ENCODE data around the gene MBOAT2. TPM values are rescaled to one million over a fixed set of nuclear protein-coding genes. Genes with fewer than 3 reads are reported as not detected.

The MBOAT2 gene
- total and polyA plus RNA-seq, 3 donors from 2014 or later, result 21.2 to 24.8 (median 24.2) TPM

DNA sequence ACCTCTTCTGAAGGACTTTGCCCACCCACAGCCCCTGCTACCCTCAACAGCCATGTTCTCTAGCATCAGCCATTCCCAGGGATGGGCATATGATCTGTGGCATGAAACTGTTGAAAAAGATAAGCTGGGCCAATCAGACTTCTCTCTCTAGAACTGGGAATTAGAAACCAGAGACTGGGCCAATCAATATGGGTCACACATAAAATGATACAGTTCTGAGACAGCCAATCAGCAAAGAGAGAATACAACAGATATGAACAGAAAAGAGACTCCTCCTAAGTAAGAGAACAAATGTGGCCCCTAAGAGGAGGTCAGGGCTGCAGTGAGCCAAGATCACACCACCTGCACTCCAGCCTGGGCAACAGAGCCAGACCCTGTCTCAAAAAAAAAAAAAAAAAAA lies 168.2 kb downstream of the MBOAT2 start:
- no peak for DNase-seq
- Histone ChIP-seq H3K27ac (no peak overlapping the region), H3K27me3 (no peaks in the 10 kb centered on the region), H3K9me3 (no peaks in the 10 kb centered on the region), H3K36me3 (ENCODE audit: low read depth, missing control alignments) (no peaks in the 10 kb centered on the region), H3K4me3 (no peak overlapping the region), H3K4me1 (peaks cover 20% of the 10 kb centered on the region)
- TF ChIP-seq POLR2A (IDR thresholded peaks at IDR 0.05), result no peak
- TF ChIP-seq, protein P1, sequence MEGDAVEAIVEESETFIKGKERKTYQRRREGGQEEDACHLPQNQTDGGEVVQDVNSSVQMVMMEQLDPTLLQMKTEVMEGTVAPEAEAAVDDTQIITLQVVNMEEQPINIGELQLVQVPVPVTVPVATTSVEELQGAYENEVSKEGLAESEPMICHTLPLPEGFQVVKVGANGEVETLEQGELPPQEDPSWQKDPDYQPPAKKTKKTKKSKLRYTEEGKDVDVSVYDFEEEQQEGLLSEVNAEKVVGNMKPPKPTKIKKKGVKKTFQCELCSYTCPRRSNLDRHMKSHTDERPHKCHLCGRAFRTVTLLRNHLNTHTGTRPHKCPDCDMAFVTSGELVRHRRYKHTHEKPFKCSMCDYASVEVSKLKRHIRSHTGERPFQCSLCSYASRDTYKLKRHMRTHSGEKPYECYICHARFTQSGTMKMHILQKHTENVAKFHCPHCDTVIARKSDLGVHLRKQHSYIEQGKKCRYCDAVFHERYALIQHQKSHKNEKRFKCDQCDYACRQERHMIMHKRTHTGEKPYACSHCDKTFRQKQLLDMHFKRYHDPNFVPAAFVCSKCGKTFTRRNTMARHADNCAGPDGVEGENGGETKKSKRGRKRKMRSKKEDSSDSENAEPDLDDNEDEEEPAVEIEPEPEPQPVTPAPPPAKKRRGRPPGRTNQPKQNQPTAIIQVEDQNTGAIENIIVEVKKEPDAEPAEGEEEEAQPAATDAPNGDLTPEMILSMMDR (IDR thresholded peaks at IDR 0.05), result no peak
- intact Hi-C loops (cut with DNase I; ENCODE audit: low total_unique reads), result no loop called here

DNA sequence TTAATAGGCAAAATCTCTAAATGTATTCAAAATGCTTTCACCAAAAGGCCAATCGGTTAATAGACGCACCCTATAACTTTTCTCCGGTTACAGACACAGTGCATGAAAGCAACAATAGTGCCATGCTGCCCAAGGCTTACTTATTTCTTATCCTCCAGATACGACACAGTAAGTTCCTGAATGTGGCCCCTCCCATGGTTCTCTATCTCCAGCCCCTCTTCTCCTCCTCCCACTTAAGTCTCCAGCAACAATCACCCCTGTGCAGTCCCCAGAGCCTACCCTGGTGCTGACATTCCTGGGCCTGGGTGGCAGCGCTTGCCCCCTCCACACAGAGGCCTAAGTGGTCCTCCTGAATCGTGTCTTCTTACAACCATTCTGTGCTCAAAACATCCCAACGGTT lies 169.6 kb downstream of the MBOAT2 start:
- no peaks in the 10 kb centered on the region for H3K36me3 ChIP-seq (ENCODE audit: low read depth, missing control alignments)
- H3K27me3 ChIP-seq, result no peaks in the 10 kb centered on the region
- peaks cover 20% of the 10 kb centered on the region for H3K4me1 ChIP-seq
- 91 to 93% methylated on average over 7 of the region's 7 CpGs for WGBS, 2 donors
- H3K4me3 ChIP-seq, result no peak overlapping the region
- no peak for DNase-seq
- H3K27ac ChIP-seq, result no peak overlapping the region
- intact Hi-C loops (cut with DNase I; ENCODE audit: low total_unique reads), result no loop called here
- TF ChIP-seq POLR2A (IDR thresholded peaks at IDR 0.05), result no peak
- TF ChIP-seq, protein P1 (IDR thresholded peaks at IDR 0.05), result no peak
- no peaks in the 10 kb centered on the region for H3K9me3 ChIP-seq

DNA sequence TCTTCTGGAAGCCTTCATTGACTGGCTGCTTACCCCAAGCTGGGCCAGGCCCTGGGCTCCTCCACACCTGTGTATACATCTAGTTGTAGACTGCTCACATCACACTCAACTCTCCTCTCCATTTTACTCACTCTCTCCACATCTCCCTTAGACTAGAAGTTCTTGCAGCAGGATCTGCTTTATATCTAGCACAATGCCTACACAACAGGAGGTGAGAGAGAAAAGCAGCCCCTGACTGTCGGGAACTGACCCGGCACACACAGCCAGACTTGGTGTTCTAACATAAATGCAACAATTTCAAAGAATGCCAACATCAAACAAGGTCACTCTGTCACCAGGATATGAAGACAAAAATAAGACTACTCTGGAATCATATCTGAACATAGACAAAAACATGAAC lies 172.0 kb downstream of the MBOAT2 start:
- peaks cover 20% of the 10 kb centered on the region for H3K4me1 ChIP-seq
- no peak overlapping the region for H3K27ac ChIP-seq
- intact Hi-C loops (cut with DNase I; ENCODE audit: low total_unique reads), result no loop called here
- TF ChIP-seq, protein P1 (IDR thresholded peaks at IDR 0.05), result no peak
- TF ChIP-seq POLR2A (IDR thresholded peaks at IDR 0.05), result no peak
- H3K9me3 ChIP-seq, result no peaks in the 10 kb centered on the region
- H3K27me3 ChIP-seq, result no peaks in the 10 kb centered on the region
- no peak for DNase-seq
- 67 to 83% methylated on average over 2 of the region's 2 CpGs for WGBS, 2 donors
- no peak overlapping the region for H3K4me3 ChIP-seq
- H3K36me3 ChIP-seq (ENCODE audit: low read depth, missing control alignments), result no peaks in the 10 kb centered on the region

DNA sequence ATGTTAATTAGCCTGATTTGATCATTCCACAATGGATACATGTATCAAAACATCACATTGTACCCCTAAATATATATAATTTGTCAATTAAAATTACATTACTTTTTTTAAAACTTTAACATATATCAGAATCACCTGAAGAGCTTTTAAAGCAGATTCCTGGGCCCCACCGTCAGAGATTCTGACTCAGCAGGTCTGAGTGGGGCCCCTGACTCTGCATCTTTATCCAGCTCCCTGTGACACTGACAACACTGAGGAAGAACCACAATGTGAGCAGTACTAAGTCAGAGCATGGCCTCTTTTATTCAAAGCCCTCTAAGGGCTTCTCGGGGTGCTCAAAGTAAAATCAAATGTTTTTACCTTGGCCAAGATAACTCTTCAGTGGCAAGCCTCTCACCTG lies 175.8 kb downstream of the MBOAT2 start:
- H3K9me3 ChIP-seq, result no peaks in the 10 kb centered on the region
- H3K4me3 ChIP-seq, result no peak overlapping the region
- TF ChIP-seq, protein P1 (IDR thresholded peaks at IDR 0.05), result no peak
- TF ChIP-seq POLR2A (IDR thresholded peaks at IDR 0.05), result no peak
- H3K4me1 ChIP-seq, result no peaks in the 10 kb centered on the region
- no peak overlapping the region for H3K27ac ChIP-seq
- no peak for DNase-seq
- intact Hi-C loops (cut with DNase I; ENCODE audit: low total_unique reads), result no loop called here
- WGBS, 2 donors, result 91 to 97% methylated on average over 2 of the region's 2 CpGs
- H3K27me3 ChIP-seq, result no peaks in the 10 kb centered on the region
- no peaks in the 10 kb centered on the region for H3K36me3 ChIP-seq (ENCODE audit: low read depth, missing control alignments)

DNA sequence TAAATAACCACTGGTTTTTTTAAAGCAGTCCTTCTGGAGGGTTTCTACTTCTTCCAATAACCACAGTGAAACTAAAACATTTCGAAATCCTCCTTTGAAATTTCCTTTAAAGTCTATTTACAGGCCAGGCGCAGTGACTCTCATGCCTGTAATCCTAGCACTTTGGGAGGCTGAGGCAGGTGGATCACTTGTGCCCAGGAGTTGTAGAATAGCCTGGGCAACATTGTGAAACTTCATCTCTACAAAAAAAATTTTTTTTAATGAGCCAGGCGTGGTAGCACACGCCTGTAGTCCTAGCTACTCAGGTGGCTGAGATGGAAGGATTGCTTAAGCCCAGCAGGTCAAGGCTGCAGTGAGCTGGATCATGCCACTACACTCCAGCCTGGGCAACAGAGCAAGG lies 181.3 kb downstream of the MBOAT2 start:
- no peaks in the 10 kb centered on the region for H3K27me3 ChIP-seq
- DNase-seq, result no peak
- intact Hi-C loops (cut with DNase I; ENCODE audit: low total_unique reads), result no loop called here
- no peaks in the 10 kb centered on the region for H3K4me1 ChIP-seq
- H3K9me3 ChIP-seq, result no peaks in the 10 kb centered on the region
- no peak overlapping the region for H3K4me3 ChIP-seq
- no peak for TF ChIP-seq POLR2A (IDR thresholded peaks at IDR 0.05)
- peak overlapping the region in 1 of 2 donors; percentile 46 for H3K27ac ChIP-seq
- 72 to 76% methylated on average over 4 of the region's 4 CpGs for WGBS, 2 donors
- no peaks in the 10 kb centered on the region for H3K36me3 ChIP-seq (ENCODE audit: low read depth, missing control alignments)

Data from testis (tissue), 3 donors.